ENCODE data around the gene CCDC3.

The CCDC3 gene

GRCh38 chr10:12919574-12919973 lies 81.9 kb downstream of the CCDC3 start:
- DNase-seq = no peak

DNA sequence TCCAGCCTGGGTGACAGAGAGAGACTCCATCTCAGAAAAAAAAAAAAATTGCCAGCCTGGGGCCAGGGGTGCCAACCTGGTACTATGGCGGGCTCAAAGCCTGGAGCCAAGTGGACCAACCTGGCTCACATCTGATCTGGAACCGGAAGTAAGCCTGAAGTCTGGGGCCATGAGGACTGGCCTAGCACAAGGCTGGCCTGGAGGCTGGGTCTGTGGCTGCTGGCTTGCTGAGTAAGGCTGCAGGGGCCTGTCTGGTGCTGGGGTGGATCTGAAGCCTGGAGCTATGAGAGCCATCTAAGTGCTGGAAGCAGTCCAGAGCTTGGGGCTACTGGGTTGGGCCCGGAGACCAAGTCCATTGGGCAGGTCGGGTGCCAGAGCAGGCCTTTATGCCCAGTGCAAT lies 84.9 kb downstream of the CCDC3 start:
- no peak for DNase-seq

- no peak for DNase-seq
These were observed 85.8 kb downstream of the CCDC3 start for GRCh38 chr10:12915637-12916168.

GRCh38 chr10:12914111-12914510 lies 87.4 kb downstream of the CCDC3 start:
- DNase-seq = no peak

- no peak for DNase-seq
These were observed 89.7 kb downstream of the CCDC3 start for GRCh38 chr10:12911795-12912194.

DNA sequence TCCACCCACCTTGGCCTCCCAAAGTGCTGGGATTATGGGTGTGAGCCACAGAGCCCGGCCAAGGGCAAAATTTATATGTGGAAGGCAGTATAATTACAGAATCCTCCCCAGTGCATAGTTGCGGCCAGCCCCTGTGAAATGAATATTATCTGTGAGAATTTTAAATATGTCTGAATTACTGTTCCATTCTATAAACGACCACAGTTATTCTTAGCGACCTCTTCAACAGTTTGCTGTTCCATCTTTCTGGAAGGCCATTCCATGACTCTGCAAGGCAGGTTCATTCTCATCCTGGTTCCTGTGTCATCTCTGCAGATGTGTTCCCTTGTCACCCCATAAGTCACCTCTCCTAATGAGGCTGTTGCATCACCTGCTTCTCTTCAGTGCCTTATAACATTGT lies 90.7 kb downstream of the CCDC3 start:
- no peak for DNase-seq

DNA sequence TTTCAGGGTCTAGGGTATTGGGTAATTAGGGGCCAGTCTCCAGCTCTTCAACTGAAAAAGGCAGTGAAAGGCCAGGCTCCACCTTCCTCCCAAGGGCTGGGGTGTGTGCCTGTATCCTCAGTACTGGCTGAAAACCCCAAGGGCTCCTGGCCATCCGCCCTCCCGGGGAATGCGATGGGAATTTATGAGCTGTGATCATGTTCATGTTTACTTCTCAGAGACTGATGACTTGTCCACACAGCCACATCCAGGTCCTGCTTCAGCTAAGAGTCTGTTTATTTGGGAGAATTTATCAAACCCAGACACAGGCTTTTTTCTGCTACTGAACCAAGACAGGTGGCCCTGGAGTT lies 91.7 kb downstream of the CCDC3 start:
- DNase-seq = no peak

DNA sequence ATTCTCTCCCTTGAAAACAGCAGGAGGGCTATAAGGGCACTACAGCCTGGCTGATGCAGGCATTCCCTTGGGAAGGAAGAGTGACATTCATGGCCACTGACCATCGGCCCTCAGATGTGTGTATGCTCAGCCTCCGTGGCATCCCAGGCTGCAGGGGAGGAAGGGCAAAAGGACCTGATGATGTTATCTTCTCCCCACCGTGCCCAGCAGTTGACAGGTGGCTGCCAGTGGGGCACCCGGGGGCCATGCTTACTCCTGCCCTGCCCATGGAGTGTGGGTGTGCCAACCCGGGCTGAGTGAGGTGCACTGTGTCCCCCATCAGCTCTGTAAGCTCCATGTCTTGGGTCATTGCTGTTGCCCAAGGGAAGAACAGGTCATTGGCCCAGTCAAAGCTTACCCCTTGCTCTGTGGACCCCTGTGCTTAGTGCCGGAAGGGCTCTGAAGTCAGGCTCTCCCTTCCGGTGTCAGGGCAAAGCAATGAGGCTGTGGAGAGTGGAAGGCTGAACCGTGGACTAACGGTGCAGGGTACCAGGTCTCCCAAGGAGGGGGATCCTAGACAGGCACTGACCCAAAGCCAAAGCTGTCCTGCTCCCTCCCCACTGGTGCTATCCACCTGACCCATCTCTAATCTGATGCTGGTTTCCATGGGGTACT lies 92.2 kb downstream of the CCDC3 start:
- DNase-seq = no peak

DNA sequence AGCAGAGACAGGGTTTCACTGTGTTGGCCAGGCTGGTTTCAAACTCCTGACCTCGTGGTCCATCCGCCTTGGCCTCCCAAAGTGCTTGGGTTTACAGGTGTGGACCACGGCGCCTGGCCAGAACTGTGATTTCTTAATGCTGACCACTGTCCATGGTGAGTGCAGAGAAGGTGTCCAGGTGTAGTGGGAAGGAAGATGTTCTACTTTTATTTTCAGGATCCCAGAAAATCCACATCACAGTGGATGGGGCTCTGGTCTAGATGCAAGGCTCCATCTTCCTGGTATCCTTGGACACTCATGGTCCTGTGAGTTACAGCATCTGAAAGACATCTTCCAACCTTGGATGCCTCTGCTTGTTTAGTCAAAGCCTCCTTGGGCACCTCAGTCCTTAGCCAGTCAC lies 92.7 kb downstream of the CCDC3 start:
- DNase-seq = no peak

DNA sequence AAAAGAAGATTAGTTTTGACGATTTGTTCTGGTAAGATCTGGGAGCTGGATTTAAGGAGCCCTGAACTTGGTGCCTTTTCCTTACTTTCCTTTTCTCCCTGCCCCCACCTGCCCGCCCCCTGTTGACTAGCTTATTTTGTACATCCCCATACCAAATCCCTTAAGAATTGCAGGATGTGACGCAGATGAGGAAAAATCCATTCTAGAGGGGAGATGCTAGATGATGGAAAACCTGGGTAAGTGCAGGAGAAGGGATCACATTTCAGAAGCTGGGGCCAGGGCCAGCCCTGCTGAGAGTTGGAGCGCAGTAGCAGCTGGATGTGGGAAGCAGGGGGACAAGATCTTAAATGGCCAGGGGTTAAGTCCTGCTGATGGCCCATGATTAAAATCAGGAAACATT lies 93.9 kb downstream of the CCDC3 start:
- peak; percentile 78 for DNase-seq

DNA sequence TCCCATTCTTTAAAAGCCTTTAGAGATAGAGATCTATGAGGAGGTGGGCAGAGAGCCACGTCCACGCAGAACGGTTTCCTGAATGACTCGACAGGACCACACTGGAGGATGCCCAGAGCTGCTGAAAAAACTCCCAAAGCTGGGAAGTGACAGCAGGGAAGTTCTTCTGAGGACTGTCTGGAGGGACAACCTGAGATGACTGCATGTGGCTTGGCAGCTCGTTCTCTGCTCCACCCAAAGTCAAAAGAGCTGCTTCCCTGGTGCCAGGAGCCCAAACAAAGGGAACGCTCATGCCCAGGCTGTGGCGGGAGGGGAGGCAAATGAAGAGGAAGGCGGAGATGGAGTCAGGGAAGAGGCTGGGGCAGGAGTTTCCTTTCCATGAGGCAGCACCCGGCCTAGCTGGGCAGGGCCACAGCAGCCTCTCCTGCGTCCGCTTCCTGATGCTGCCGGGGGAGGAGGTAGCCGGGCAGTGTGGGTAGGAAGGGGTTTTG lies 95.4 kb downstream of the CCDC3 start:
- DNase-seq = no peak

DNA sequence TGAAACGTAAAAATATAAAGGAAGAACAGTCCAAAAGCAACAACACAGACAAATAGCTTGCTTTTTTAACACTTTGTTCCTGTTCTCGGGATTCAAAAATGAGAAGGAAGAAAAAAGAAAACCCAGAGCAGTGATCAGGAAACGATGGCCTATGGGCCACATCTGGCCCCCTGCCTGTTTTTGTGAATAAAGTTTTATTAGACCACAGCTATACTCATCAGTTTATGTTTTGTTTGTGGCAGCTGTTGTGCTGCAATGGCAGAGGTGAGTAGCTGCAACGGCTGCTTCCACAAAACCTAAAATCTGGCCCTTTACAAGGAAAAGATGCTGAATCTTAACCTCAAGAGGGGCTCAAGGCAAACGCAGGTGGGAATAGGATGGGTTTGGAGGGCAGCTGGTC lies 96.4 kb downstream of the CCDC3 start:
- no peak for DNase-seq

- DNase-seq = no peak
These were observed 98.6 kb downstream of the CCDC3 start for GRCh38 chr10:12902851-12903358.

DNA sequence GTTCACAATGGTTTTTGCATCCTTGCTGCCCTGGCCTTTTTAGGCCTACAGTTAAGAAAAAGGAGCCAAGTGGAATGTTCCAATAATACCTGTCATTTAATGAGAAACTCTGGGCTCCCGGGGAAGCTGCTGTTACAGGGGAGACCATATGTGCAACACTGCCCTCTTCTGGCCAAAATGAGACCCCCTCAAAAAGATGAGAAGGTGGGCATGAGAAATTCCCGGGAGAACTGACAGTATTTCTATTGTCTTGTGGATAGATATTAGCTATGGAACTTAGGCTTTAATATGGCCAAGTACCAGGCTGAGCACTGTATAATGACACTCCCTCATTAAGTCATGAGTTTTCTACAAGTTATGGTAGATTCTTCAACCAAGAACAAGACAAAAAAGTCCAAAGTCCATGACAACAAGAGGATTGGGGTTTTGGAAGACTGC lies 99.4 kb downstream of the CCDC3 start:
- DNase-seq = peak; percentile 57

DNA sequence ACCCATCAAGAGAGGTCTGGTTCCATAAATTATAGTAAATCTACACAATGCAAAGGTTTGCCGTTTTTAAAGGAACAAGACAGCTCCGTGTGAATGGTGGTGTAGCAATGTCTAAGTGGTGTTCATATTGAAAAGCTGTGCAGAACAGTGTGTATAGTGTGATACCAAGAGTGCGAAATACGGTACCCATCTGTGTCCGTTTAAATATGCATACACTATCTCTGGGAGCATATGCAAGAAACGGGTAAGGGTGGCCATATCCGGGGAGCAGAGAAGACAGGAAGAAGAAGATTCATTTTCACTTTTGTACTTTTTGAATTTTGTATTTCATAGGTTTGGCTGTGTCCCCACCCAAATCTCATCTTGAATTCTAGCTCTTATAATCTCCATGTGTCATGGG lies 102.0 kb downstream of the CCDC3 start:
- DNase-seq = no peak

DNA sequence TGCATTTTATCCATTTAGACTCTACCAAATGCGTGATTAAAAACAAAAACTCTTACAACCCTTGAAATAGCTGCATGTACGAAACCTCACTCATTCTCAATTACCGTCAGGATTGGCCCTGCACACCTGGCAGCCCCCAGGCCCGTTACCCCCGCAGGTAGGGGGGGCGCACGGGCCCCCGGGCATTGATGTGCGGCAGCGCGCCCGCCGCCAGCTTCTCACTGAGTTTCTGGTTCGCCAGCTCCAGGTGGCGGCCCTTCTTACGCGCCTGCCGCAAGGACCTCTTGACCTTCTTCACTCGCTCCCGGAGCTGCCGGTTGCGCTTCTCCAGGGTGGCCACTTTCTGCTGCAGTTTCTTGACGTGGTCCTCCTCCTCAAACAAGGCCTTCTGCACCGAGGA lies 103.2 kb downstream of the CCDC3 start:
- no peak for DNase-seq

DNA sequence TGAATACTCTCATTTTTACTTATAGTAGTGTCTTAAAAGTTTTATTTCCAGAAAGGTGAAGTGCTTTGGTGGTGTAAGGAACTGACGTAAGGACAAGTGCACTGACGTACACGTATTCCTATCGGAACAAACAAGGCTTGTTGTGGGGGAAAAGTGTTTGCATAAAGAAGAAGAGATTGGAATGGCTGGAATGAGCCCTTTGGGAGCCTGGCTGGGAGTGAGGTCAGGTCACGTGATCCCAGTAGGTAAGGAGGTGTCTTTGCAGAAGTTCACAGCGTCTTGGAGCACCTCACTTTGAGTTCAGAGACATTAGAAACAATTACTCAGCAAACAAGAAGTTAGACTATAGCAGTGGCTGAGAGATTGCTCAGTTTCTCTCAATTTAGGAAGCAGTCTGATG lies 104.2 kb downstream of the CCDC3 start:
- no peak for DNase-seq

- DNase-seq = no peak
These were observed 105.3 kb downstream of the CCDC3 start for GRCh38 chr10:12896251-12896650.

GRCh38 chr10:12892924-12893323 lies 108.6 kb downstream of the CCDC3 start:
- DNase-seq = no peak

DNA sequence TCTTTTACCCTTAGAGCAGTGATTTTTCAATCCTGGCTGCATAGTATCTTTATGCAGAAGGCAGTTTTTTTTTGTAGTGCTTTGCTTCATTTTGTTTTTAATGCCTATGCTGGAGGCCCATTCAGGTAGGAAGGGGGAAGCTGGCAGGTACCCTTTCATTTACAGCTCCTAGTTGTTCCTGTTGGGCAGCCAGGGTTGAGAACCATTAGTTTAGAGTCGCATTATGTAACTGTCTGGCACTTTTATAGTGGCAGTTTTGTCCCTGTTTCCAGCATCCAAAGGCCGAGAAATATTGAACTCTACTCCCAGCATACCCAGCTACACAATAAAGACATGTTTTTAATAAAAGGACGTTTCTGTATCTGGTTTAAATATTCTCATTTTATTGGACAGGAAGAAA lies 110.6 kb downstream of the CCDC3 start:
- DNase-seq = no peak

DNA sequence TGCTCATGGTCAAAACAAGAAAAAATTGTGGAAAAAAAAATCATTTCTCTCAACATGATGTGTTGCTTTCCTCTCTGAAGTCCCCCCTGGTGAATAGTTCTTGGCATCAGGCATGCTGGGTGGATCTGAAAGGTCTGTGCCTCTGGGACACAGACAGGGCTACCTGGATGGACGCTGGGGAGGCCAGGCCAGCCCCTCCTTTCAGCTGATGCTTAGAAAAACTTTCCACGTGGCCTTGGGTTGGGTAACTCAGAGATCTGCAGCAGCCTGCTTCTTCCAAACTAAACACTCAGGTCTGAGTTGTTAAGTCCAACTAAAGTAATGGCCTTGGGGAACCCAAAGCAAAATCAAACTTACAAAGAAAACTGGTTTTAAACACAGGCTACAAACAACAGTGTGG lies 113.0 kb downstream of the CCDC3 start:
- no peak for DNase-seq

- DNase-seq = no peak
These were observed 113.7 kb downstream of the CCDC3 start for GRCh38 chr10:12887780-12888179.

- no peak for DNase-seq
These were observed 116.7 kb downstream of the CCDC3 start for GRCh38 chr10:12884851-12885250.

DNA sequence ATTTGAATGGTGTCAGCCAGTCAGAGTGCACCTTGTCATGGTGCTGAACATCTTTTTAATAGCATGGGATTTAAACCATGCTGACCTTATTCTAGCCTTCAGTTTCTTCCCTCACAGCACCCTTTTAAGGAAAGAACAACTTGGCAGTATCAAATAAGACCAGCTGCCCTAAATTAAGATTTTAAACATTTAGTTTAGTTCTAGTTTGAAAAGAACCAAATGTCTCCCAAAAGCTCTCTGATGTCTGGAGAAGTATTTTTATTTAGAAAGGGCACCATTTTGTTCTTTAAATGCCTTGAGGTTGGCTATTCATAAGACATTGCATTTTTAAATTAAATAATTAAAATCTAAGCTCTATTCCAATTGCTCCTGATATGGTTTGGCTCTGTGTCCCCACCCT lies 121.1 kb downstream of the CCDC3 start:
- DNase-seq = no peak

DNA sequence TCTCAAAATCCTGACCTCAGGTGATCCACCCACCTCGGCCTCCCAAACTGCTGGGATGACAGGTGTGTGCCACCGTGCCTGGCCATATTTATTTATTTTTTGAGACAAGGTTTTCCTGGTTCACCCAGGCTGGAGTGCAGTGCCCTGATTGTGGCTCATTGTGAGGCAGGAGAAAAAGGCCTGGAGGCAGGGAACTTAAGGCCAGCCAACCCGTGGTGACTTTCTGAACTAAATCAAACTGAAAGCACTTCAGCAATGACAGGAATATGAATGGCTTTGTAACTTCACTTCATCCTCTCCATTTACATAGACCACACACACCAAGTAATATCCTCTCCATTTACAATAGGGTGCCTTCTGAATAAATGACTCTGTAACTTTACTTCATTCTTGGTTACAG lies 124.4 kb downstream of the CCDC3 start:
- DNase-seq = no peak
